ENCODE data around the gene HBG1.

The HBG1 gene

DNA sequence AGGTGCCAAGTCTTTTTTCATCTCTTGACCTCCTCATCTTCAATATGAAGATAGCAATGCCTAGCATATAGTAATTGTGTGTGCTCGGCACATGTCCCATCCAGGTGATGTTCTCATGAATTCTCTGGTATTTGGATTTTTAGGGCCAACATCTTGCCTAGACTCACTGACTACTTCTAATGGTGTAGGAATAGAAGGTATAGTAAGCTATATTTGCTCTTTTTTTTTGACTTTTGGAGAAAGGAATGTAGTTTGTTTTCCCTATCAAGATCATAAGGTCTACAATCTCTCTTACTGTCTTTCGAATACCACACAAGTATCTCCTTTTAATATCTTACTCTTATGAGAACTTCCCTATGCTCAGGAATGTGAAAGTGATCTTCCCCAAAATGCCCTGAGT is 18.5 kb downstream of the HBG1 start:
- no peaks in the 10 kb centered on the region for H3K36me3 ChIP-seq (ENCODE audit: control insufficient read depth, insufficient read depth, low read length)
- H3K9me3 ChIP-seq (ENCODE audit: control insufficient read depth, low read length): no peaks in the 10 kb centered on the region
- DNase-seq: no peak
- H3K4me1 ChIP-seq (ENCODE audit: control insufficient read depth, insufficient read depth, low read length, poor library complexity, severe bottlenecking): no peaks in the 10 kb centered on the region
- no peak overlapping the region for H3K27ac ChIP-seq (ENCODE audit: insufficient read depth, low read length, poor library complexity, severe bottlenecking)
- H3K4me3 ChIP-seq (ENCODE audit: insufficient read depth, low read depth, low read length, poor library complexity, severe bottlenecking): no peak overlapping the region
- no peaks in the 10 kb centered on the region for H3K27me3 ChIP-seq (replicated peaks; ENCODE audit: control insufficient read depth, insufficient read depth, low read length, poor library complexity, severe bottlenecking)

DNA sequence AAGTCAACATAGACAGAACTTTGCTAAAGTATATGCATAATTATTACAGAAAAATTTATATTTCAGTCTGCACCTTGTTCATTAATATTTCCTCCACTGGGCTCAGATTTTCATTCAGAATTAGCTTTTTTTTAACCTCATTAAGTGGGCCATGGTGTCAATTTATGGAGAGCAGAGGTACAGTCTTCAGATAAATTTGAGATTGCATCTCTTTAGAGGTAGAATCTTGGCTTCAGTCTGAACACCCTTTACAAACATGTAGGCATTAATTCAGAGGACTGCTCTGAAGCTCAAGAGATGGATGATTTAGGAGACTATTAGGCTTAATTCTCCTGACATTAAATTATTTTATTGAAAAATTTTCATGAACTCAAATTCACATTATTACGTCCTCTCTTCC is 19.4 kb downstream of the HBG1 start:
- DNase-seq: no peak
- Histone ChIP-seq H3K4me3 (ENCODE audit: insufficient read depth, low read depth, low read length, poor library complexity, severe bottlenecking) (no peak overlapping the region), H3K4me1 (ENCODE audit: control insufficient read depth, insufficient read depth, low read length, poor library complexity, severe bottlenecking) (no peaks in the 10 kb centered on the region), H3K27ac (ENCODE audit: insufficient read depth, low read length, poor library complexity, severe bottlenecking) (no peak overlapping the region), H3K9me3 (ENCODE audit: control insufficient read depth, low read length) (no peaks in the 10 kb centered on the region), H3K27me3 (replicated peaks; ENCODE audit: control insufficient read depth, insufficient read depth, low read length, poor library complexity, severe bottlenecking) (no peaks in the 10 kb centered on the region), H3K36me3 (ENCODE audit: control insufficient read depth, insufficient read depth, low read length) (no peaks in the 10 kb centered on the region)

DNA sequence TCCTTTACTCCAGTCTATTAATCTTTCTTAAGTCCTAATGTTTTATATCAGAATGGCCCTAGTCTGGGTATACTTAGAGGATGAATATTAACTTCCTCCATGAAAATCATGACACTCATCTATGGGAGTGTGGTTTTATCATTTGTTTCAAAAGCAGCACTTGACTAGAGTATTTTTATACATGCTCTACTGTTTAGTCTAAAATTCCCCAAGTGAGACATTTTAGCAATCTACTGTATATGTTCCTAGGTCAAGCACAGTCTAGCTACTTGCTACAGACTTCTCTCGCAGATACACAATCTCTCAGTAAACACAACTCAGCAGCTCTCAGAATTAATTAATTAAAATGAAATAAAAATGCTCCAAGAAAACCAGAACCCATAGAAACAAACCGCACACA is 19.9 kb downstream of the HBG1 start:
- DNase-seq: no peak
- Histone ChIP-seq H3K27me3 (replicated peaks; ENCODE audit: control insufficient read depth, insufficient read depth, low read length, poor library complexity, severe bottlenecking) (no peaks in the 10 kb centered on the region), H3K4me3 (ENCODE audit: insufficient read depth, low read depth, low read length, poor library complexity, severe bottlenecking) (no peak overlapping the region), H3K9me3 (ENCODE audit: control insufficient read depth, low read length) (no peaks in the 10 kb centered on the region), H3K36me3 (ENCODE audit: control insufficient read depth, insufficient read depth, low read length) (no peaks in the 10 kb centered on the region), H3K27ac (ENCODE audit: insufficient read depth, low read length, poor library complexity, severe bottlenecking) (no peak overlapping the region), H3K4me1 (ENCODE audit: control insufficient read depth, insufficient read depth, low read length, poor library complexity, severe bottlenecking) (no peaks in the 10 kb centered on the region)

DNA sequence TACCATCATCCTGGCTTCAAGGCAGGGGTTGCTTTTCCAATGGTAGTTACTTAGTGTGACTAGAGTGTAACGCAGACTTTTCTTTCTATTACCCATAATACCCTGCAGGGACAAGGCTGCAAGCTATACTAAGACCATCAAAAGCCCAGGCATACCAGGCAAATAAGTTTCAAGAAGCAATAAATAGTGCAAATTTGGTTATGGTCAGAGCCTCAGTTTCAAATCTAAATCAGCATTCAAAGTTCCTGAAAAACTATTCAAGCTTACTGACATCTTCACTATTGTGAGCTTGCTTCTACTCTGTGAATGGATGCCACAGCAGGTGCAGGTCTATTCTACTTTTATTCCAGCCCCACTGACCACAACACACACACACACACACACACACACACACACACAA is 20.3 kb downstream of the HBG1 start:
- Histone ChIP-seq H3K36me3 (ENCODE audit: control insufficient read depth, insufficient read depth, low read length) (no peaks in the 10 kb centered on the region), H3K4me1 (ENCODE audit: control insufficient read depth, insufficient read depth, low read length, poor library complexity, severe bottlenecking) (no peaks in the 10 kb centered on the region), H3K27ac (ENCODE audit: insufficient read depth, low read length, poor library complexity, severe bottlenecking) (no peak overlapping the region), H3K4me3 (ENCODE audit: insufficient read depth, low read depth, low read length, poor library complexity, severe bottlenecking) (no peak overlapping the region), H3K27me3 (replicated peaks; ENCODE audit: control insufficient read depth, insufficient read depth, low read length, poor library complexity, severe bottlenecking) (no peaks in the 10 kb centered on the region), H3K9me3 (ENCODE audit: control insufficient read depth, low read length) (no peaks in the 10 kb centered on the region)
- DNase-seq: no peak

DNA sequence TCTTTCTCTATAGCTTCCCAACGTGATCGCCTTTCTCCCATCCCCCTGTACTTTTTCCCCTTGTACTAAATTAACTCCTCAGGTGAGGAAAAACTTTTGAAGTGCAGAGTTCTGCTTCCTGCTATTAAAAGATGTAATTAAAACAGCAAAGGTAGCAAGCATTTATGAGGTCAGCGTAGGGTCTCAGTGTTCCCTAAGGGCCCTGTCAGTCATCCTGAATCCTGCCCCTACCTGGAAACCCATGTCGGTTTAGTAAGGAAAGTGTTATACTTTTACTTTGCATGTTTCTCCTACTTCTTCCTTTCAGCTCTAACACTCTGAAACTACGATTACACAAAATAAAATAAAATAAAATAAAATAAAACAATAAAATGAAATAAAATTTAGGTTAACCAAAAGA is 21.5 kb downstream of the HBG1 start:
- no peak for DNase-seq
- no peaks in the 10 kb centered on the region for H3K36me3 ChIP-seq (ENCODE audit: control insufficient read depth, insufficient read depth, low read length)
- H3K9me3 ChIP-seq (ENCODE audit: control insufficient read depth, low read length): no peaks in the 10 kb centered on the region
- H3K27ac ChIP-seq (ENCODE audit: insufficient read depth, low read length, poor library complexity, severe bottlenecking): no peak overlapping the region
- H3K27me3 ChIP-seq (replicated peaks; ENCODE audit: control insufficient read depth, insufficient read depth, low read length, poor library complexity, severe bottlenecking): no peaks in the 10 kb centered on the region
- H3K4me3 ChIP-seq (ENCODE audit: insufficient read depth, low read depth, low read length, poor library complexity, severe bottlenecking): no peak overlapping the region
- no peaks in the 10 kb centered on the region for H3K4me1 ChIP-seq (ENCODE audit: control insufficient read depth, insufficient read depth, low read length, poor library complexity, severe bottlenecking)

DNA sequence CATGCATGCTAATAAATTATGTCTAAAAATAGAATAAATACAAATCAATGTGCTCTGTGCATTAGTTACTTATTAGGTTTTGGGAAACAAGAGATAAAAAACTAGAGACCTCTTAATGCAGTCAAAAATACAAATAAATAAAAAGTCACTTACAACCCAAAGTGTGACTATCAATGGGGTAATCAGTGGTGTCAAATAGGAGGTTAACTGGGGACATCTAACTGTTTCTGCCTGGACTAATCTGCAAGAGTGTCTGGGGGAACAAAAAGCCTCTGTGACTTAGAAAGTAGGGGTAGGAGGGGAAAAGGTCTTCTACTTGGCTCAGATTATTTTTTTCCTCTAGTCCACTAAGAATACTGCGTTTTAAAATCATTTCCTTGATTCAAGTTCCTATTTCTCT is 22.0 kb downstream of the HBG1 start:
- H3K4me3 ChIP-seq (ENCODE audit: insufficient read depth, low read depth, low read length, poor library complexity, severe bottlenecking): no peak overlapping the region
- no peaks in the 10 kb centered on the region for H3K36me3 ChIP-seq (ENCODE audit: control insufficient read depth, insufficient read depth, low read length)
- no peaks in the 10 kb centered on the region for H3K27me3 ChIP-seq (replicated peaks; ENCODE audit: control insufficient read depth, insufficient read depth, low read length, poor library complexity, severe bottlenecking)
- H3K4me1 ChIP-seq (ENCODE audit: control insufficient read depth, insufficient read depth, low read length, poor library complexity, severe bottlenecking): no peaks in the 10 kb centered on the region
- H3K9me3 ChIP-seq (ENCODE audit: control insufficient read depth, low read length): no peaks in the 10 kb centered on the region
- DNase-seq: no peak
- H3K27ac ChIP-seq (ENCODE audit: insufficient read depth, low read length, poor library complexity, severe bottlenecking): no peak overlapping the region

DNA sequence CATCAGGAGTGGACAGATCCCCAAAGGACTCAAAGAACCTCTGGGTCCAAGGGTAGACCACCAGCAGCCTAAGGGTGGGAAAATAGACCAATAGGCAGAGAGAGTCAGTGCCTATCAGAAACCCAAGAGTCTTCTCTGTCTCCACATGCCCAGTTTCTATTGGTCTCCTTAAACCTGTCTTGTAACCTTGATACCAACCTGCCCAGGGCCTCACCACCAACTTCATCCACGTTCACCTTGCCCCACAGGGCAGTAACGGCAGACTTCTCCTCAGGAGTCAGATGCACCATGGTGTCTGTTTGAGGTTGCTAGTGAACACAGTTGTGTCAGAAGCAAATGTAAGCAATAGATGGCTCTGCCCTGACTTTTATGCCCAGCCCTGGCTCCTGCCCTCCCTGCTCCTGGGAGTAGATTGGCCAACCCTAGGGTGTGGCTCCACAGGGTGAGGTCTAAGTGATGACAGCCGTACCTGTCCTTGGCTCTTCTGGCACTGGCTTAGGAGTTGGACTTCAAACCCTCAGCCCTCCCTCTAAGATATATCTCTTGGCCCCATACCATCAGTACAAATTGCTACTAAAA is 22.8 kb downstream of the HBG1 start, which contains the start of gene HBB:
Gene HBB, minus strand, starts transcription at position 340 of the 579 bp plus-strand sequence. Its CDS starts 50 bp downstream, at position 290.
- H3K36me3 ChIP-seq (ENCODE audit: control insufficient read depth, insufficient read depth, low read length): no peaks in the 10 kb centered on the region
- no peak within 1 kb of the TSS for H3K4me3 ChIP-seq (ENCODE audit: insufficient read depth, low read depth, low read length, poor library complexity, severe bottlenecking)
- DNase-seq: no peak
- H3K9me3 ChIP-seq (ENCODE audit: control insufficient read depth, low read length): no peaks in the 10 kb centered on the region
- no peaks in the 10 kb centered on the region for H3K4me1 ChIP-seq (ENCODE audit: control insufficient read depth, insufficient read depth, low read length, poor library complexity, severe bottlenecking)
- no peak within 1 kb of the TSS for H3K27ac ChIP-seq (ENCODE audit: insufficient read depth, low read length, poor library complexity, severe bottlenecking)
- H3K27me3 ChIP-seq (replicated peaks; ENCODE audit: control insufficient read depth, insufficient read depth, low read length, poor library complexity, severe bottlenecking): no peaks in the 10 kb centered on the region

DNA sequence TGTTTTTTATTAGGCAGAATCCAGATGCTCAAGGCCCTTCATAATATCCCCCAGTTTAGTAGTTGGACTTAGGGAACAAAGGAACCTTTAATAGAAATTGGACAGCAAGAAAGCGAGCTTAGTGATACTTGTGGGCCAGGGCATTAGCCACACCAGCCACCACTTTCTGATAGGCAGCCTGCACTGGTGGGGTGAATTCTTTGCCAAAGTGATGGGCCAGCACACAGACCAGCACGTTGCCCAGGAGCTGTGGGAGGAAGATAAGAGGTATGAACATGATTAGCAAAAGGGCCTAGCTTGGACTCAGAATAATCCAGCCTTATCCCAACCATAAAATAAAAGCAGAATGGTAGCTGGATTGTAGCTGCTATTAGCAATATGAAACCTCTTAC is 24.2 kb downstream of the HBG1 start:
- Histone ChIP-seq H3K36me3 (ENCODE audit: control insufficient read depth, insufficient read depth, low read length) (no peaks in the 10 kb centered on the region), H3K27me3 (replicated peaks; ENCODE audit: control insufficient read depth, insufficient read depth, low read length, poor library complexity, severe bottlenecking) (no peaks in the 10 kb centered on the region), H3K4me1 (ENCODE audit: control insufficient read depth, insufficient read depth, low read length, poor library complexity, severe bottlenecking) (no peaks in the 10 kb centered on the region), H3K27ac (ENCODE audit: insufficient read depth, low read length, poor library complexity, severe bottlenecking) (no peak overlapping the region), H3K4me3 (ENCODE audit: insufficient read depth, low read depth, low read length, poor library complexity, severe bottlenecking) (no peak overlapping the region), H3K9me3 (ENCODE audit: control insufficient read depth, low read length) (no peaks in the 10 kb centered on the region)
- no peak for DNase-seq

DNA sequence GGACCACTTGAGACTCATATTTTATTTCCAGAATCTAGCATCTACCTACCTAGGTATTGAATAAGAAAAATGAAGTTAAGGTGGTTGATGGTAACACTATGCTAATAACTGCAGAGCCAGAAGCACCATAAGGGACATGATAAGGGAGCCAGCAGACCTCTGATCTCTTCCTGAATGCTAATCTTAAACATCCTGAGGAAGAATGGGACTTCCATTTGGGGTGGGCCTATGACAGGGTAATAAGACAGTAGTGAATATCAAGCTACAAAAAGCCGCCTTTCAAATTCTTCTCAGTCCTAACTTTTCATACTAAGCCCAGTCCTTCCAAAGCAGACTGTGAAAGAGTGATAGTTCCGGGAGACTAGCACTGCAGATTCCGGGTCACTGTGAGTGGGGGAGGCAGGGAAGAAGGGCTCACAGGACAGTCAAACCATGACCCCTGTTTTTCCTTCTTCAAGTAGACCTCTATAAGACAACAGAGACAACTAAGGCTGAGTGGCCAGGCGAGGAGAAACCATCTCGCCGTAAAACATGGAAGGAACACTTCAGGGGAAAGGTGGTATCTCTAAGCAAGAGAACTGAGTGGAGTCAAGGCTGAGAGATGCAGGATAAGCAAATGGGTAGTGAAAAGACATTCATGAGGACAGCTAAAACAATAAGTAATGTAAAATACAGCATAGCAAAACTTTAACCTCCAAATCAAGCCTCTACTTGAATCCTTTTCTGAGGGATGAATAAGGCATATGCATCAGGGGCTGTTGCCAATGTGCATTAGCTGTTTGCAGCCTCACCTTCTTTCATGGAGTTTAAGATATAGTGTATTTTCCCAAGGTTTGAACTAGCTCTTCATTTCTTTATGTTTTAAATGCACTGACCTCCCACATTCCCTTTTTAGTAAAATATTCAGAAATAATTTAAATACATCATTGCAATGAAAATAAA is 24.8 kb downstream of the HBG1 start:
- no peaks in the 10 kb centered on the region for H3K9me3 ChIP-seq (ENCODE audit: control insufficient read depth, low read length)
- no peak for DNase-seq
- no peaks in the 10 kb centered on the region for H3K27me3 ChIP-seq (replicated peaks; ENCODE audit: control insufficient read depth, insufficient read depth, low read length, poor library complexity, severe bottlenecking)
- H3K36me3 ChIP-seq (ENCODE audit: control insufficient read depth, insufficient read depth, low read length): no peaks in the 10 kb centered on the region
- no peak overlapping the region for H3K27ac ChIP-seq (ENCODE audit: insufficient read depth, low read length, poor library complexity, severe bottlenecking)
- H3K4me1 ChIP-seq (ENCODE audit: control insufficient read depth, insufficient read depth, low read length, poor library complexity, severe bottlenecking): no peaks in the 10 kb centered on the region
- no peak overlapping the region for H3K4me3 ChIP-seq (ENCODE audit: insufficient read depth, low read depth, low read length, poor library complexity, severe bottlenecking)

DNA sequence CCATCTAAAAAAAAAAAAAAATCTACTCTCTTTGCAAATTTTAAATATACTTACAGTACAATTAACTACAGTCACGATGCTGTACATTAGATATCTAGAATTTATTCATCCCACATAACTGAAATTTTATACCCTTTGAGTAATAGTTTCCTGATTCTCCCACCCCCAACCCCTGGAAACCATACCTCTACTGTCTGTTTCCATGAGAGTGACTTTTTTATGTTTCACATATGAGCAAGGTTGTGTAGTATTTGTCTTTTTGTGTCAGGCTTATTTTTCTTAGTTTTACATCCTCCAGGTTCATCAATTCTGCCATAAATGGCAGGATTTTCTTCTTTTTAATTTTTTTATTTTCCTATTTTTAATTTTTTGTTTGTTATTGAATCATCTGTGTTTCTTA is 26.0 kb downstream of the HBG1 start:
- no peak for DNase-seq
- no peaks in the 10 kb centered on the region for H3K36me3 ChIP-seq (ENCODE audit: control insufficient read depth, insufficient read depth, low read length)
- H3K4me1 ChIP-seq (ENCODE audit: control insufficient read depth, insufficient read depth, low read length, poor library complexity, severe bottlenecking): no peaks in the 10 kb centered on the region
- no peaks in the 10 kb centered on the region for H3K9me3 ChIP-seq (ENCODE audit: control insufficient read depth, low read length)
- no peak overlapping the region for H3K27ac ChIP-seq (ENCODE audit: insufficient read depth, low read length, poor library complexity, severe bottlenecking)
- H3K27me3 ChIP-seq (replicated peaks; ENCODE audit: control insufficient read depth, insufficient read depth, low read length, poor library complexity, severe bottlenecking): no peaks in the 10 kb centered on the region
- H3K4me3 ChIP-seq (ENCODE audit: insufficient read depth, low read depth, low read length, poor library complexity, severe bottlenecking): no peak overlapping the region

All from effector memory CD4-positive, alpha-beta T cell (primary cell).